GM18507 (cell line): Measurements from ENCODE around the gene SH3D19.
"Not testable (repeated sequence)": the region's sequence is repeated elsewhere in the genome, so short reads cannot be mapped to it uniquely, and the experiment has no call there.

Source experiments
- DNase-seq: peaks from one replicate; pipeline ENCODE4 v3.0.0; 2011; ENCODE audit warnings: low read depth; ENCODE audit not compliant: insufficient read length; ENCODE audit errors: extremely low spot score
- FAIRE-seq: peaks from 2 replicates; lab custom pipeline; 2011; peaks lifted over from hg19 to GRCh38; lab: Jason Lieb, UNC

Gene SH3D19

DNA sequence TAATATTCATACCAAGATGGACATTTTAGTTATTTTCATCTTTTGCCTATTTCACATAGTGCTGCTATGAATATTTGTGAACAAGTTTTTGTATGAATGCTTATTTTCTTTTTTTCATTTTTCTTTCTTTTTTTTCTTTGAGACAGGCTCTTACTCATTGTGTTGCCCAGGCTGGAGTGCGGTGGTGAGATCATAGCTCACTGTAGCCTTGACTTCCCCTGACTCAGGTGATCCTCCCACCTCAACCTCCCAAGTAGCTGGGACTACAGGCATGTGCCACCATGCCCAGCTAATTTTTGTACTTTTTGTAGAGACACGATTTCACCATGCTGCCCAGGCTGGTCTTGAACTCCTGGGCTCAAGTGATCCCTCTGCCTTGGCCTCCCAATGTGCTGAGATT is 247.4 kb downstream of the SH3D19 start:
- FAIRE-seq, DNase-seq: not testable (repeated sequence)

DNA sequence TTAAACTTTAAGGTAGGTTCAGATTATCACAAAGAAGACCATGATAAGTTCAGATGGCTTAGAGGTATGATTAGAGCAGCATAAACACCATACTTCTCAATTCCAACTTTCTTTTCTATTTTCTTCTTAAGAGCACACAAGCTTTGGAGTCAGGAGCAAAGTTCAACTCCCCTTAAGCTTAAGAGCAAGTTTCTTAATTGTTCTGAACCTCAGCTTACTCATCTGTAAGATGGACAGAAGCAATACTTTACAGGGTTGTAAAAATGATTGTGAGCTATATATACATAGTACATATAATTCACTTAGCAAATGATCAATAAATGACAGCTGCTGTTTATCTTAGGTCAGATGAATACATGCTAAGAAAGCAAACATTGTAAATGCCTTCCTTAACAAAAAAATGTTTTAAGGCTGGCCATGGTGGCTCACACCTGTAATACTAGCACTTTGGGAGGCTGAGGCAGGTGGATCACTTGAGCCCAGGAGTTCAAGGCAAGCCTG is 250.9 kb downstream of the SH3D19 start:
- DNase-seq, result no peak
- FAIRE-seq, result no peak
